CD4-positive, alpha-beta T cell treated with Interleukin-4 for 4 hours (primary cell): ENCODE measurements around the gene CPNE9.

Experiments used
- DNase-seq: peaks from one replicate; pipeline ENCODE4 v3.0.0-alpha.2; 2020

The CPNE9 gene

GRCh38 chr3:9716801-9717555 lies 13.3 kb downstream of the CPNE9 start:
- DNase-seq, result no peak

- DNase-seq, result no peak
Measured at GRCh38 chr3:9717563-9717962, 13.9 kb downstream of the CPNE9 start.

- no peak for DNase-seq
Measured at GRCh38 chr3:9718118-9718517, 14.5 kb downstream of the CPNE9 start.

GRCh38 chr3:9721015-9721699 lies 17.5 kb downstream of the CPNE9 start:
- no peak for DNase-seq

- no peak for DNase-seq
Measured at GRCh38 chr3:9721700-9722060, 18.0 kb downstream of the CPNE9 start.

- no peak for DNase-seq
Measured at GRCh38 chr3:9725775-9726515, 22.3 kb downstream of the CPNE9 start.

GRCh38 chr3:9727041-9727595 lies 23.5 kb downstream of the CPNE9 start:
- peak; percentile 72 for DNase-seq

GRCh38 chr3:9727743-9728142 lies 24.1 kb downstream of the CPNE9 start:
- no peak for DNase-seq

GRCh38 chr3:9729419-9729818 lies 25.8 kb downstream of the CPNE9 start:
- DNase-seq, result no peak

GRCh38 chr3:9730657-9731205 lies 27.1 kb downstream of the CPNE9 start:
- no peak for DNase-seq

- DNase-seq, result peak; percentile 100
Measured at GRCh38 chr3:9731206-9732079, 27.8 kb downstream of the CPNE9 start, which contains the start of gene BRPF1. Gene BRPF1 (plus strand): TSS chr3:9731735. CDS start chr3:9734141, 2,406 bp downstream.

- peak; percentile 32 for DNase-seq
Measured at GRCh38 chr3:9732080-9732739, 28.6 kb downstream of the CPNE9 start.

- DNase-seq, result no peak
Measured at GRCh38 chr3:9732740-9733115, 29.1 kb downstream of the CPNE9 start.

- DNase-seq, result no peak
Measured at GRCh38 chr3:9736831-9737230, 33.2 kb downstream of the CPNE9 start.

- no peak for DNase-seq
Measured at GRCh38 chr3:9739181-9739580, 35.5 kb downstream of the CPNE9 start.

GRCh38 chr3:9742560-9742959 lies 38.9 kb downstream of the CPNE9 start:
- no peak for DNase-seq

- DNase-seq, result no peak
Measured at GRCh38 chr3:9743548-9743947, 39.9 kb downstream of the CPNE9 start.

- no peak for DNase-seq
Measured at GRCh38 chr3:9744162-9744561, 40.5 kb downstream of the CPNE9 start.

- no peak for DNase-seq
Measured at GRCh38 chr3:9745521-9745920, 41.9 kb downstream of the CPNE9 start.

GRCh38 chr3:9746330-9746729 lies 42.7 kb downstream of the CPNE9 start:
- DNase-seq, result no peak

- DNase-seq, result no peak
Measured at GRCh38 chr3:9747267-9747666, 43.6 kb downstream of the CPNE9 start.

GRCh38 chr3:9748031-9748430 lies 44.4 kb downstream of the CPNE9 start:
- no peak for DNase-seq
